ENCODE data around the gene DGKZ. TPM values are rescaled to one million over a fixed set of nuclear protein-coding genes. Genes with fewer than 3 reads are reported as not detected.

DGKZ gene
- polyA plus RNA-seq, 3 donors, result 30.4 to 217 (median 33.4) TPM

DNA sequence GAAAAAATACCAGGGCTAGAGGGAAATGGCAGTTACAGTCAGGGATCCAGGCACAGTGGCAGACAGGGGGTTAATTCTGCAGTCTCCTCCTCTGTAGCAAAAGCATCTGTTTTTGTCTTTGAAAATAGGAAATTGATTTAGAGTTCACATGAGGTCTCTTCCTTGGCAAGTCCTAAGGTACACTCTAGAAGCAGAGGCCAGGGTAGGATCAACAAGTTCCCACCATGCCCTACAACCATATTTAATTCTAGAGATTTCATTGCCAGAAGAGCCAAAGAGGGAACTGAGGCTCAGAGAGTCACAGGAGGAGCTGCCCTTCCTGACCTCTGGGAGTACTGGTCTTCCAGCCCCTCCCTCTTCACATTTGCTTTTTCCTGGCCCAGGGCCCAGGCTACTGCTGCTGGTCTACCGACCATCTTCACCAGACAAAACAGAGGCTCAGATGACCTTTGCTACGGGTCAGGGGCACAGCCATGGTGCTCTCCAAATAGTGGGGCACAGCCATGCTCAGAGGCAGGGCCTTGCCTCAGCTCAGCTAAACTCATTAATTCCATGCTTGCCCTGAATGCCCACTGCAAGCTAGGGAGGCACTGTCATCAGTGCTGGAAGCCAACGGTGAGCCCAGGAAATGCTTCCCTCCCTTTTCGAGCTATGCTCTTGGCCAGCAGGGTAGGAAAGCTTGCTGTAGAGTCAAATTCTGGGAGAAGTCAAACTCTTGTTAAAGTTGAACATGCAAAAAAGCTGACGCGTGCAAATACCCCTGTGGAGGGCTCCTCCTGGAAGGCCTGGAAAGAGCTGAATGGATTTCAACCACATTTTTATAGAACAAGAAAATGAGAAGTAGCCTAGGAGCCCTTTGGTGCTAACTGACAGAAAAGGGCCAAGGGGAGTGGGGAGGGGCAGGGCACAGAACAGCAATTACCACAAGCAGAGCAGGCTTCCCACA lies 56.0 kb downstream of the DGKZ start:
- Mint-ChIP-seq H3K27ac (peak overlapping the region in 1 of 7 donors; percentile 43), H3K9me3 (no peaks in the 10 kb centered on the region), H3K4me1 (no peaks in the 10 kb centered on the region), H3K36me3 (peaks cover 47 to 72% of the 10 kb centered on the region in 2 donors), H3K27me3 (ENCODE audit: low read depth in 3 of 3) (peaks cover 0 to 1% (median 0%) of the 10 kb centered on the region in 3 donors), H3K4me3 (no peak overlapping the region)
- no peak overlapping the region for H3K9ac ChIP-seq (ENCODE audit: insufficient read depth, low read length, poor library complexity, severe bottlenecking)
- 100% methylated on average over 5 of the region's 6 CpGs for WGBS (ENCODE audit: insufficient coverage)
- DNase-seq, result no peak
- no peaks in the 10 kb centered on the region for H3K79me2 ChIP-seq (ENCODE audit: insufficient read depth, low read length)
- no peaks in the 10 kb centered on the region for H3K4me1 ChIP-seq (ENCODE audit: control insufficient read depth in 1 of 2, insufficient read depth in 2 of 2, low read length in 2 of 2)
- no peak overlapping the region for H3K27ac ChIP-seq (ENCODE audit: low read depth in 1 of 2, low read length in 2 of 2)
- TF ChIP-seq, protein P1, sequence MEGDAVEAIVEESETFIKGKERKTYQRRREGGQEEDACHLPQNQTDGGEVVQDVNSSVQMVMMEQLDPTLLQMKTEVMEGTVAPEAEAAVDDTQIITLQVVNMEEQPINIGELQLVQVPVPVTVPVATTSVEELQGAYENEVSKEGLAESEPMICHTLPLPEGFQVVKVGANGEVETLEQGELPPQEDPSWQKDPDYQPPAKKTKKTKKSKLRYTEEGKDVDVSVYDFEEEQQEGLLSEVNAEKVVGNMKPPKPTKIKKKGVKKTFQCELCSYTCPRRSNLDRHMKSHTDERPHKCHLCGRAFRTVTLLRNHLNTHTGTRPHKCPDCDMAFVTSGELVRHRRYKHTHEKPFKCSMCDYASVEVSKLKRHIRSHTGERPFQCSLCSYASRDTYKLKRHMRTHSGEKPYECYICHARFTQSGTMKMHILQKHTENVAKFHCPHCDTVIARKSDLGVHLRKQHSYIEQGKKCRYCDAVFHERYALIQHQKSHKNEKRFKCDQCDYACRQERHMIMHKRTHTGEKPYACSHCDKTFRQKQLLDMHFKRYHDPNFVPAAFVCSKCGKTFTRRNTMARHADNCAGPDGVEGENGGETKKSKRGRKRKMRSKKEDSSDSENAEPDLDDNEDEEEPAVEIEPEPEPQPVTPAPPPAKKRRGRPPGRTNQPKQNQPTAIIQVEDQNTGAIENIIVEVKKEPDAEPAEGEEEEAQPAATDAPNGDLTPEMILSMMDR (IDR thresholded peaks at IDR 0.05), result no peak
- intact Hi-C loops (cut with micrococcal nuclease), result no loop called here
- no peaks in the 10 kb centered on the region for H4K20me1 ChIP-seq (ENCODE audit: insufficient read depth, low read length)
- no peak overlapping the region for H3K4me3 ChIP-seq (replicated peaks in 1 of 3; ENCODE audit: low read depth in 2 of 3, low read length in 3 of 3)
- no peak overlapping the region for H3K4me2 ChIP-seq (replicated peaks; ENCODE audit: extremely low read depth, low read length, poor library complexity, severe bottlenecking)
- H2AFZ ChIP-seq (ENCODE audit: insufficient read depth, low read depth, low read length, poor library complexity, severe bottlenecking), result no peak overlapping the region
- peaks cover 34 to 68% of the 10 kb centered on the region in 2 donors for H3K36me3 ChIP-seq (replicated peaks in 1 of 2; ENCODE audit: control insufficient read depth in 1 of 2, insufficient read depth in 2 of 2, low read length in 2 of 2)
- H3K9me3 ChIP-seq (replicated peaks in 1 of 2; ENCODE audit: control insufficient read depth in 1 of 2, insufficient read depth in 1 of 2, low read length in 2 of 2), result no peaks in the 10 kb centered on the region
- no peaks in the 10 kb centered on the region for H3K27me3 ChIP-seq (ENCODE audit: control insufficient read depth in 2 of 2, insufficient read depth in 2 of 2, low read length in 2 of 2)

DNA sequence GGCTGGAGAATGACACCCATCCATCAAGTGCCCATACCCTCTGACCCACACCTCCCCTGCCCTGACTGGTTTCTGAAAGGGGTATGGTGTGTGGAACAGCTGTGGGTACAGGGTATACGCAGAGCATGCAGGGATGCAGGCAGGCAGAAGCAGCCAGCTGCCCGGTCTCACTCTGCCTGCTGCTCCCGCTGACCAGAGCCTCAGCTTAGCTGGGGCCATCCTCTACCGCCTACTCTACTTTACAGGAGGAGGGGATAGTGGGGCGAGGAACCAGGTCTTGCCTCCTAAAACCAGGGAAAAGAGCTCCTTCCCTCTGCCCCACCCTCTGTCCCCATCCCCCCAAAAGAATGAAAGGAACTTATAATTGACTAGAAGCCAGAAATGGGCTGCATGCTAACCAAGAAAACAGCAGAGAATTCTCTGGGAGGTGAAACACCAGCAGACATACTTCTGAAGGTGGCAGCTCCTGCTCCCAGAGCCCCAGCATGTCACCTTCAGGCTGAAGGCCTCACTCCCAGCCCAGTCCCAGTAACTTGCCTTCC lies 57.3 kb downstream of the DGKZ start:
- Histone ChIP-seq H3K79me2 (ENCODE audit: insufficient read depth, low read length) (no peaks in the 10 kb centered on the region), H3K4me2 (replicated peaks; ENCODE audit: extremely low read depth, low read length, poor library complexity, severe bottlenecking) (no peak overlapping the region), H3K9ac (ENCODE audit: insufficient read depth, low read length, poor library complexity, severe bottlenecking) (no peak overlapping the region), H3K36me3 (replicated peaks in 1 of 2; ENCODE audit: control insufficient read depth in 1 of 2, insufficient read depth in 2 of 2, low read length in 2 of 2) (peaks cover 44 to 80% of the 10 kb centered on the region in 2 donors), H2AFZ (ENCODE audit: insufficient read depth, low read depth, low read length, poor library complexity, severe bottlenecking) (no peak overlapping the region), H3K4me1 (ENCODE audit: control insufficient read depth in 1 of 2, insufficient read depth in 2 of 2, low read length in 2 of 2) (no peaks in the 10 kb centered on the region), H4K20me1 (ENCODE audit: insufficient read depth, low read length) (no peaks in the 10 kb centered on the region), H3K27me3 (ENCODE audit: control insufficient read depth in 2 of 2, insufficient read depth in 2 of 2, low read length in 2 of 2) (no peaks in the 10 kb centered on the region), H3K27ac (ENCODE audit: low read depth in 1 of 2, low read length in 2 of 2) (no peak overlapping the region), H3K9me3 (replicated peaks in 1 of 2; ENCODE audit: control insufficient read depth in 1 of 2, insufficient read depth in 1 of 2, low read length in 2 of 2) (no peaks in the 10 kb centered on the region), H3K4me3 (replicated peaks in 1 of 3; ENCODE audit: low read depth in 2 of 3, low read length in 3 of 3) (no peak overlapping the region)
- no peak overlapping the region for H3K27ac Mint-ChIP-seq
- H3K4me1 Mint-ChIP-seq, result no peaks in the 10 kb centered on the region
- intact Hi-C loops (cut with micrococcal nuclease), result no loop called here
- no peak for DNase-seq
- no peaks in the 10 kb centered on the region for H3K9me3 Mint-ChIP-seq
- H3K36me3 Mint-ChIP-seq, result peaks cover 53 to 76% of the 10 kb centered on the region in 2 donors
- peaks cover 0 to 1% (median 0%) of the 10 kb centered on the region in 3 donors for H3K27me3 Mint-ChIP-seq (ENCODE audit: low read depth in 3 of 3)
- no CpG with 5 or more reads among the region's 5 CpGs for WGBS (ENCODE audit: insufficient coverage)
- TF ChIP-seq, protein P1 (IDR thresholded peaks at IDR 0.05), result no peak
- H3K4me3 Mint-ChIP-seq, result no peak overlapping the region

All from CD14-positive monocyte (primary cell).